Choroid plexus epithelial cell (primary cell): ENCODE measurements around the gene KRT37.
"Not testable (repeated sequence)": the region's sequence is repeated elsewhere in the genome, so short reads cannot be mapped to it uniquely, and the experiment has no call there.

Experiments
- DNase-seq: peaks from one replicate; pipeline ENCODE4 v3.0.0-alpha.2; 2010; ENCODE audit warnings: low read depth
- H3K4me3 ChIP-seq: 2 replicates; pipeline ENCODE4 v1.5.1; 2011; ENCODE audit warnings: low read depth, mild to moderate bottlenecking, control low read depth, low read length, moderate library complexity
- CTCF ChIP-seq: conservative IDR thresholded peaks from 2 replicates; pipeline ENCODE4 v1.5.1; 2011; ENCODE audit warnings: low read depth, mild to moderate bottlenecking, control low read depth, inconsistent platforms, low read length, moderate library complexity

Gene KRT37

GRCh38 chr17:41428591-41429291 is 4.4 kb upstream of the KRT37 start:
- H3K4me3 ChIP-seq = no peak overlapping the region
- DNase-seq = no peak
- TF ChIP-seq CTCF = no peak

- not testable (repeated sequence) for DNase-seq, H3K4me3 ChIP-seq
Observed at GRCh38 chr17:41422586-41422985, 1.8 kb downstream of the KRT37 start.

- TF ChIP-seq CTCF = no peak
- H3K4me3 ChIP-seq = no peak overlapping the region
- DNase-seq = no peak
Observed at GRCh38 chr17:41421617-41422016, 2.8 kb downstream of the KRT37 start.

GRCh38 chr17:41421116-41421515 is 3.3 kb downstream of the KRT37 start:
- TF ChIP-seq CTCF = no peak
- DNase-seq = peak; percentile 74

GRCh38 chr17:41420134-41420533 is 4.3 kb downstream of the KRT37 start:
- TF ChIP-seq CTCF = no peak
- H3K4me3 ChIP-seq = no peak overlapping the region
- no peak for DNase-seq

More at GRCh38 chr17:41421116-41421515, 3.3 kb downstream of the KRT37 start:
- H3K4me3 ChIP-seq = no peak overlapping the region

- no peak for TF ChIP-seq CTCF
- H3K4me3 ChIP-seq = no peak overlapping the region
- no peak for DNase-seq
Observed at GRCh38 chr17:41419716-41420115, 4.7 kb downstream of the KRT37 start.

- no peak for DNase-seq
- TF ChIP-seq CTCF = no peak
- no peak overlapping the region for H3K4me3 ChIP-seq
Observed at GRCh38 chr17:41418116-41418860, 6.1 kb downstream of the KRT37 start.
